ENCODE data around the gene ESYT1.
A peak's percentile ranks its signal among the peaks of the same experiment; 100 is the strongest.

The ESYT1 gene

DNA sequence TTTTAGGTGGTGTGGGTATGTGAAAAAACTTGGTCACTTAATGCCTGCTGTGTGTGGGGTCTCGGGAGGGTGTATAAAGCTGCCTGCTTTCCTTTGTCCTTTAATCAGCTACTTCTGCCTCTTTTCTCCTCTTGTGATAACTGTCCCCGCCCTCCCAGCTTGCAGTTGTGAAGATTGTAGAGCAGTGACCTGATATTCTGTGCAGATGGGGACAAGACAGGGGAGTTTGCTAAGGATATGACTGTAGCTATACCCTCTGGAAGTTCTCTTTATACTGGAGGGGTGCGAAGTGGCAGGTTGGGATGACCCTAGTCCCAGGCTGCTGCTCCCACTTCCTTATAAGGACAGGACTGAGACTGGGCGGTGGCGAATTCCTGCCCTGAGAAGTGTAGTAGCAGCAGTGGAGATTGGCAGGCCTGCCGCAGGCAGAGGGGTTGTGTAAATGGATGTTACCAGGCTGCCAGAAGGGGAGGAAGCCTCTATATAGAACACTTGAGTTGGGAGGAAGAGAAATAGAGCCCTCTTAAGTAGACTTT lies 30.9 kb downstream of the ESYT1 start:
- DNase-seq (ENCODE audit: low read depth in 1 of 2, low spot score in 1 of 2): peak in 1 of 2 experiments; percentile 76
- Histone ChIP-seq H3K4me3 (replicated peaks; ENCODE audit: insufficient read depth, low read length) (peak overlapping the region; percentile 64), H3K27ac (replicated peaks) (peak overlapping the region; percentile 96), H3K27me3 (ENCODE audit: insufficient read depth, poor library complexity, severe bottlenecking) (no peaks in the 10 kb centered on the region)
- peak; percentile 35 for TF ChIP-seq POLR2AphosphoS5 (IDR thresholded peaks at IDR 0.05; ENCODE audit: low read depth)
- peak; percentile 32; the same call in 1 of the 2 replicates for TF ChIP-seq SPI1 (IDR thresholded peaks at IDR 0.05; ENCODE audit: borderline replicate concordance, low read depth)
- TF ChIP-seq, protein P1, sequence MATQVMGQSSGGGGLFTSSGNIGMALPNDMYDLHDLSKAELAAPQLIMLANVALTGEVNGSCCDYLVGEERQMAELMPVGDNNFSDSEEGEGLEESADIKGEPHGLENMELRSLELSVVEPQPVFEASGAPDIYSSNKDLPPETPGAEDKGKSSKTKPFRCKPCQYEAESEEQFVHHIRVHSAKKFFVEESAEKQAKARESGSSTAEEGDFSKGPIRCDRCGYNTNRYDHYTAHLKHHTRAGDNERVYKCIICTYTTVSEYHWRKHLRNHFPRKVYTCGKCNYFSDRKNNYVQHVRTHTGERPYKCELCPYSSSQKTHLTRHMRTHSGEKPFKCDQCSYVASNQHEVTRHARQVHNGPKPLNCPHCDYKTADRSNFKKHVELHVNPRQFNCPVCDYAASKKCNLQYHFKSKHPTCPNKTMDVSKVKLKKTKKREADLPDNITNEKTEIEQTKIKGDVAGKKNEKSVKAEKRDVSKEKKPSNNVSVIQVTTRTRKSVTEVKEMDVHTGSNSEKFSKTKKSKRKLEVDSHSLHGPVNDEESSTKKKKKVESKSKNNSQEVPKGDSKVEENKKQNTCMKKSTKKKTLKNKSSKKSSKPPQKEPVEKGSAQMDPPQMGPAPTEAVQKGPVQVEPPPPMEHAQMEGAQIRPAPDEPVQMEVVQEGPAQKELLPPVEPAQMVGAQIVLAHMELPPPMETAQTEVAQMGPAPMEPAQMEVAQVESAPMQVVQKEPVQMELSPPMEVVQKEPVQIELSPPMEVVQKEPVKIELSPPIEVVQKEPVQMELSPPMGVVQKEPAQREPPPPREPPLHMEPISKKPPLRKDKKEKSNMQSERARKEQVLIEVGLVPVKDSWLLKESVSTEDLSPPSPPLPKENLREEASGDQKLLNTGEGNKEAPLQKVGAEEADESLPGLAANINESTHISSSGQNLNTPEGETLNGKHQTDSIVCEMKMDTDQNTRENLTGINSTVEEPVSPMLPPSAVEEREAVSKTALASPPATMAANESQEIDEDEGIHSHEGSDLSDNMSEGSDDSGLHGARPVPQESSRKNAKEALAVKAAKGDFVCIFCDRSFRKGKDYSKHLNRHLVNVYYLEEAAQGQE (IDR thresholded peaks at IDR 0.05; ENCODE audit: insufficient replicate concordance, low read depth): no peak
- no peak for TF ChIP-seq GABPA (IDR thresholded peaks at IDR 0.05; ENCODE audit: low read depth)

DNA sequence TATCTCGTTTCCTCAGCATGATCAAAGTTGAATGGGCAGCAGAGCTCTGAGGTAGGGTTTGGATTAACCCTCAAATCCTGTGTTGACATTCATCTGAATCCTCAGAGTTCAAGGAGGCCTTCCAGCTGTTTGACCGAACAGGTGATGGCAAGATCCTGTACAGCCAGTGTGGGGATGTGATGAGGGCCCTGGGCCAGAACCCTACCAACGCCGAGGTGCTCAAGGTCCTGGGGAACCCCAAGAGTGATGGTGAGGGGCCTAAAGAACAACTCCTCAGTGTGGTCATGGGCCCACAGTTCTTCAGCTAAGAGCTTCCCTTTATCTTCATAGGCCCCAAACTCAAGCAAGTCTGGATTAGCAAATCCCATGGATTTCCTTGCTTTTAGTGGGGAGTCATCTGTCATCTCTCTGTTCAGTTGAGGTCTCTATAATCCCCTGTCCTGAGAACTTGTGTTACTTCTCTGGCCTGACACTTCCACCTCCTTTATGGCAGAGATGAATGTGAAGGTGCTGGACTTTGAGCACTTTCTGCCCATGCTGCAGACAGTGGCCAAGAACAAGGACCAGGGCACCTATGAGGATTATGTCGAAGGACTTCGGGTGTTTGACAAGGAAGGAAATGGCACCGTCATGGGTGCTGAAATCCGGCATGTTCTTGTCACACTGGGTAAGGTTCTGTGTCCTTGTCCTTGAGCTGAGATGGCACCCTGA lies 31.6 kb downstream of the ESYT1 start:
- Histone ChIP-seq H3K27ac (replicated peaks) (peak overlapping the region; percentile 96), H3K27me3 (ENCODE audit: insufficient read depth, poor library complexity, severe bottlenecking) (no peaks in the 10 kb centered on the region), H3K4me3 (replicated peaks; ENCODE audit: insufficient read depth, low read length) (peak overlapping the region; percentile 64)
- no peak for DNase-seq (ENCODE audit: low read depth in 1 of 2, low spot score in 1 of 2)
- TF ChIP-seq SPI1 (IDR thresholded peaks at IDR 0.05; ENCODE audit: borderline replicate concordance, low read depth): no peak
- TF ChIP-seq, protein P2, sequence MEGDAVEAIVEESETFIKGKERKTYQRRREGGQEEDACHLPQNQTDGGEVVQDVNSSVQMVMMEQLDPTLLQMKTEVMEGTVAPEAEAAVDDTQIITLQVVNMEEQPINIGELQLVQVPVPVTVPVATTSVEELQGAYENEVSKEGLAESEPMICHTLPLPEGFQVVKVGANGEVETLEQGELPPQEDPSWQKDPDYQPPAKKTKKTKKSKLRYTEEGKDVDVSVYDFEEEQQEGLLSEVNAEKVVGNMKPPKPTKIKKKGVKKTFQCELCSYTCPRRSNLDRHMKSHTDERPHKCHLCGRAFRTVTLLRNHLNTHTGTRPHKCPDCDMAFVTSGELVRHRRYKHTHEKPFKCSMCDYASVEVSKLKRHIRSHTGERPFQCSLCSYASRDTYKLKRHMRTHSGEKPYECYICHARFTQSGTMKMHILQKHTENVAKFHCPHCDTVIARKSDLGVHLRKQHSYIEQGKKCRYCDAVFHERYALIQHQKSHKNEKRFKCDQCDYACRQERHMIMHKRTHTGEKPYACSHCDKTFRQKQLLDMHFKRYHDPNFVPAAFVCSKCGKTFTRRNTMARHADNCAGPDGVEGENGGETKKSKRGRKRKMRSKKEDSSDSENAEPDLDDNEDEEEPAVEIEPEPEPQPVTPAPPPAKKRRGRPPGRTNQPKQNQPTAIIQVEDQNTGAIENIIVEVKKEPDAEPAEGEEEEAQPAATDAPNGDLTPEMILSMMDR (IDR thresholded peaks at IDR 0.05; ENCODE audit: insufficient read depth, low read length): no peak
- no peak for TF ChIP-seq POLR2AphosphoS5 (IDR thresholded peaks at IDR 0.05; ENCODE audit: low read depth)
- TF ChIP-seq GABPA (IDR thresholded peaks at IDR 0.05; ENCODE audit: low read depth): no peak
- TF ChIP-seq, protein P1 (IDR thresholded peaks at IDR 0.05; ENCODE audit: insufficient replicate concordance, low read depth): no peak

- Histone ChIP-seq H3K27me3 (ENCODE audit: insufficient read depth, poor library complexity, severe bottlenecking) (no peaks in the 10 kb centered on the region), H3K4me3 (replicated peaks; ENCODE audit: insufficient read depth, low read length) (peak overlapping the region; percentile 64), H3K27ac (replicated peaks) (no peak overlapping the region)
- TF ChIP-seq, protein P1 (IDR thresholded peaks at IDR 0.05; ENCODE audit: insufficient replicate concordance, low read depth): peak; percentile 29
- 0 out of 2 replicates have a peak, but pooled peaks have one; percentile 53 for TF ChIP-seq POLR2AphosphoS5 (IDR thresholded peaks at IDR 0.05; ENCODE audit: low read depth)
- TF ChIP-seq, protein P2 (IDR thresholded peaks at IDR 0.05; ENCODE audit: insufficient read depth, low read length): no peak
- peak in 1 of 2 experiments; percentile 10 for DNase-seq (ENCODE audit: low read depth in 1 of 2, low spot score in 1 of 2)
Observed at GRCh38 chr12:56160193-56160763, 32.2 kb downstream of the ESYT1 start.

Data from HL-60 (cell line).